ENCODE data around the gene ELOVL6.
"Not testable (repeated sequence)": the region's sequence is repeated elsewhere in the genome, so short reads cannot be mapped to it uniquely, and the experiment has no call there.

The ELOVL6 gene

DNA sequence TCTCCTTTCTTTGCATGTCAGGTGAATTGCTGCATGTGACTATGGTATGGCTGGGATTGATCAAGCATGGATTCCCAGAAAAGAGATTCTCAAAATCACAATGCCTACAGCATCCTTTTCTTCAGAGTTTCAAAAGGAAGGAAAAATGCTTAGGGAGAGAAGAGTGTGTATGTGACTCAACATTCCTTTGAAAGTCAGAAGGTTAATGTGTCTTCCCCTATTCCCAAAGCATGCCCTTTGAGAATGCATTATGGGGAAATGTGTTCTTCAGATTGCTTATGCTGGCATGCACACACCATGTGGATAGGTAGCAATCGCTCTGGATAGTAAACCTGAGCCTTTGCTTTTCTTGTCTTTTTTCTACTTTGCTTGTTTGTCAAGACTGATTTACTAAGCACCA lies 78.5 kb downstream of the ELOVL6 start:
- no peak for DNase-seq

DNA sequence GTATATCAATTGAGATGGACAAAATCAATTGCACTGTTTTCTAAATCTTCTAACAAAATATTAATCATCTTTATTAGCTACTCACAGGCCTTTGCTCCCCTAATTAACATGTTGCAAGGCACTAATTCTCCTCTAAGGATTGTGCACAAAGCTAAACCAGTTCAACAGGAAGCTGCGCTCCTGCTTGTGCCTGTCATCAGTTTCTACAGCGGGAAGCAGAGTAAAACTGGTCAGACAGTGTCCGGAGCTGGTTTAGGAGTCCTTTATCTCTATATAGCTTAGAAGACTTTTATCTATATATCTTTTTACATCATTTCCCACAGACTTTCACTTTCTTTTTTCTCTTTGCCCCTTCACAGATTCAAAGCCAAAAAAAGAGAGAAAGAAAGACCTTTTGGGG lies 79.1 kb downstream of the ELOVL6 start:
- no peak for DNase-seq

DNA sequence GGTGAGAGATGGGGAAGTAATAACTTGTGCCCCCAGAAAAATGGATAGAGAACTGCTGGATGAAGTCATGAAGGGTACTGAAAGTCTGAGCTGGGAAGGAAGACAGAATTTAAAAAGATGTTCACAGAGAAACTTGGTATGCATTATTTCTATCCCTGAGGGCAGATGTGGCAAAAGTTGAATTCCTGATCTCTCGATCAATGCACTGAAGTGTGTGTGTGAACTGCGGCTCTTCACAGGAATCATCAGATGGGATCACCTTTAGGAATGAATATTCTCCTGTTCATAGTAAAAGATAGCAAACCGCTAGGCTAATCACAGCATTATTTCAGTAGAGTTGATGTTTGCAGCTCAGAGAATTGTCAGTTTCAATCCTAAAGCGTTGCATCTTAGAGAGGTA lies 86.4 kb downstream of the ELOVL6 start:
- DNase-seq, result no peak

GRCh38 chr4:110109455-110109854 lies 89.0 kb downstream of the ELOVL6 start:
- DNase-seq, result no peak

DNA sequence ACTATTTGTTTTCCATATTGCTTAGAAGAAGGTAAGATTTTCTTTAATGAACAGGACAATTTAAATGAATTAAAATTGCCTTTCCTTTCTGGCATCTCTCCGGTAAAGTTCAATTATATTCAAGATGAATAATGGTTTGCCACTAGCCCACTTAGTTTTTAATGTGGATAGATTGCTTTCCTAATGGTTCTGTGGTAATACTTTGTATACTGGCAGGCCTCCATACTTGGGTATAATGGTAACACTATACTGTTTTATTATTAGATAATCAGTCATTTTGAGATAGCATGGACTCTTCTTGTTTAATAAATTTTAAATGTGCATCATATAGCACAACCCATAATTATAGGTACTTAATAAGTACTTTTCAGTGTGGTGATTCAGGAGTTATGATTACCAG lies 89.5 kb downstream of the ELOVL6 start:
- DNase-seq, result no peak

GRCh38 chr4:110108422-110108821 lies 90.0 kb downstream of the ELOVL6 start:
- DNase-seq, result no peak

DNA sequence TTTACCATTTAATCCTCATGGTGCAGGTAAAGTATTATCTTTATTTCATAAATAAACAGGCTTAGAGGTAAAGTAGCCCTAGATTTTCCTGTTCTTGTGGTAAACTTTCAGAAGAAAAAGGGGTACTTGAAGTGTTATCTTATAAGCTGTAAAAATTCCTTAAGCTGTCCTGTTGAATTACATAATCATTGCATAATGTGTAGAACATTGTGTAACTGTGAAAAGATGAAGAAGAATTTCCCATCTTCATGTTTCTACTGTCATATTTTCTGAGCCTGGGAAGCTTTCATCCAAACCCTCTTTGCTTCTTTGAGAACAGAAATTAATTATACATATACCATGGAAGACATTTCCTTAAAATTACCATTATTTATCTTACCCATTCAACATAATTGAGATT lies 90.5 kb downstream of the ELOVL6 start:
- DNase-seq, result no peak

GRCh38 chr4:110106931-110107296 lies 91.5 kb downstream of the ELOVL6 start:
- no peak for DNase-seq

DNA sequence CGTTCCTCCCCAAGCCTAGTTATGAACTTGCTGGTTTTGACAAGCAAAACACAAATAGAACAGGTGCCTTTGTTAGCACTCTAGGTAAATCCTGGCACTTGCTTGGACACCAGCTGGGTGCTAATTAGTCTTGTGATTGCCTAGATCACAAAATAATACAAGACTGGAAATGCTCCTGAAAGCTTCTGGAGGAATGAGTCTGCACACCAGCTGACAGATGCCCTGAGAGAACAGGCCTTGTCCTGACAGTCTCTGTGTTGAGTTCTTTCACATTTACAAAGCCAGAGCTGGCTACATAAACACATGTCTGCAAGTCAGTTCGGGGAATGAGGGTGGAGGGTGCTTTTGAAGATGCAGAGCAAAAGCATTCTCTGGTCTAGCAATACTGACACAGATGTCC lies 93.8 kb downstream of the ELOVL6 start:
- no peak for DNase-seq

DNA sequence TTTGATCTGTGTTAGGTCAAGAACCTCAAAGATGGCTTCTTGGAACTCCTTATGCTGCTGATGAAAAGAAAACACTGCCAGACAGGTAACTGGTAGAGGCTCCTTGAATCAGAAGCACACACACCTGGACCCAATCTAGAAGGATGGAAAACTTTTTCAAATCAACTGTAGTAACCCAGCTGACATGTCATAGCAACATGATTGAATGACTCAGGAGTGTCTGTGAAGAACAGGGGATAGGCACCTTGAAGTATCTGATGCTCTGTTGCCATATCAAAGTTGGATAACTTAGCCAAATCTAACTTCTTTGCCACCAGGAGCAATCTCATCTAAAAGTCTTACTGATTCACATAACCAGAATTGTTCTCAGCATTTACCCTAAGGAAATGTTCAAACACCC lies 98.8 kb downstream of the ELOVL6 start:
- no peak for DNase-seq

- DNase-seq, result no peak
Measured at GRCh38 chr4:110096405-110096804, 102.0 kb downstream of the ELOVL6 start.

DNA sequence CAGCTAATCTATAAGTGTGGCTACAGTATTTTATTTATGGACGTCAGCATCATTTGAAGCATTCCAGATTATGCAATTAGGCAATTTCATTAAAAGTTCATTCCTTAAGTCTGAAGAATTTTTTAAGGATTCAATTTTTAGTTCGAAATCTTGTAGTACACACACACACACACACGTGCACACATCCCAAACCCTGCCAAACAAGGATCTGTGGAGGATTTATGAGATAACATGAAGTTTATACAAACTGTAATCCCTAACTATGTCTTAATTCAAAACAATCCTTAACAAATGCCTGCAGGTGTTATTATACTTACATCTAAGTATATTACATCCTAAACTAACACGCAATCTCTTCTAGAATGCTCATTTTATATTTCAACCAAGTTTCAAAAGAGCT lies 105.8 kb downstream of the ELOVL6 start:
- DNase-seq, result no peak

DNA sequence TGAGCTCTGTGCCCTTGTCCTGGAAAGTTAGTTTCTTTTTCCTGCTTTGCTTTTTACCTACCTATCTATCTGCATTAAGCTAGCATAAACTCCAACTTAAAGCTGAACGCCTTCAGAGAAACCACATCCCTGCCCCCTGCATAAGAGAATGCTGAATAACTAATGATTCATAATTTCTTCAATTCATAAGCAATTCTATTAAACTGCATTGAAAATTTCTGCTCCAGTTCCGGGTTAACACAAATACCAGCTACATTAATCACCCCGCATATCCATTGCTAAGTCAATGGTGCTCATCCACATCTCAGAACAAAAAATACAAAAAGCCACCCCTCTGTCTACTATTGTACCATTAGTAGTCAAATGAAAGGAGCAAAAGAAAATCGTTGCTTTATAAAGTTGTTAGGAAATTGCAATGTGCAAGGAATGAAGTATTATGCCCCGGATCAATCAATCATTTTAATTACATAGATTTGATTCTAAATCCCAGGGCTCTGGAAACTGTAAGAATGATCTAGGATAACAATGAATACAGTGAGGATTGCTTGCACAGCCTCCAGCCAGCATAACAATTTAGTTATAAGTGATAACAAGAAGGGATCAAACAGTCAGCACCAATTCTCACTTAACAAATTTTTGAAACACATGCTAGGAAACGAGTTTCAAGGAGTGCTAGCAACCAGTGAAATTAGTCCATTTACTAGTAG lies 106.8 kb downstream of the ELOVL6 start:
- no peak for DNase-seq

GRCh38 chr4:110088670-110089069 lies 109.7 kb downstream of the ELOVL6 start:
- peak in 1 of 2 donors; percentile 29 for DNase-seq

- DNase-seq, result peak in 1 of 2 donors; percentile 12
Measured at GRCh38 chr4:110087070-110087708, 111.2 kb downstream of the ELOVL6 start.

DNA sequence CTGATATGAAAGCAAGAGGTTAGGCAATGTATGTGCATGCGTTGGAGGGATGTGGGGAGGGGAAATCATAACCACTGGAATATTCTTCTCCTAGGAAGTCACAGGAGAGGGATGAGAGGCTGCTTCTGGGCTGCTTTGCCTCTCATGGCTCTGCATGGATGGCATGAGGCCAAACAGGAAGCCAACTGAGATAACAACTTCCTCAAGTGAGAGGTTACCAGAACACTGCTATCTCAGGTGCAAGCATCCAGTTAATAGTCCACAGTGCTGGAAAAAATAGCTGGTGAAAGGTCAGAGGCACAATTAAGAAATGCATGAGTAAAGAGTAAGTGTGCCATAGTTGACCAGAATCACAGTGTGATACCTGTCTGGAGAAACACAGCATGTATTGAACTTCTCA lies 113.3 kb downstream of the ELOVL6 start:
- DNase-seq, result no peak

GRCh38 chr4:110084154-110084553 lies 114.3 kb downstream of the ELOVL6 start:
- DNase-seq, result no peak

DNA sequence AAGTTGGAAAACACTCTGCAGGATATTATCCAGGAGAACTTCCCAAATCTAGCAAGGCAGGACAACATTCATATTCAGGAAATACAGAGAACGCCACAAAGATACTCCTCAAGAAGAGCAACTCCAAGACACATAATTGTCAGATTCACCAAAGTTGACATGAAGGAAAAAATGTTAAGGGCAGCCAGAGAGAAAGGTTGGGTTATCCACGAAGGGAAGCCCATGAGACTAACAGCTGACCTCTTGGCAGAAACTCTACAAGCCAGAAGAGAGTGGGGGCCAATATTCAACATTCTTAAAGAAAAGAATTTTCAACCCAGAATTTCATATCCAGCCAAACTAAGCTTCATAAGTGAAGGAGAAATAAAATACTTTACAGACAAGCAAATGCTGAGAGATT lies 120.3 kb downstream of the ELOVL6 start:
- not testable (repeated sequence) for DNase-seq

DNA sequence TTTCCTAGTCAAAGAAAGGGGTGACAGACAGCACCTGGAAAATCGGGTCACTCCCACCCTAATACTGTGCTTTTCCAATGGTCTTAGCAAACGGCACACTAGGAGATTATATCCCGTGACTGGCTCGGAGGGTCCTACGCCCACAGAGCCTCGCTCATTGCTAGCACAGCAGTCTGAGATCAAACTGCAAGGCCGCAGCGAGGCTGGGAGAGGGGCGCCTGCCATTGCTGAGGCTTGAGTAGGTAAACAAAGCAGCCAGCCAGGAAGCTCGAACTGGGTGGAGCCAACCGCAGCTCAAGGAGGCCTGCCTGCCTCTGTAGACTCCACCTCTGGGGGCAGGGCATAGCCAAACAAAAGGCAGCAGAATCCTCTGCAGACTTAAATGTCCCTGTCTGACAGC lies 121.6 kb downstream of the ELOVL6 start:
- DNase-seq, result not testable (repeated sequence)

GRCh38 chr4:110075891-110076290 lies 122.5 kb downstream of the ELOVL6 start:
- no peak for DNase-seq

DNA sequence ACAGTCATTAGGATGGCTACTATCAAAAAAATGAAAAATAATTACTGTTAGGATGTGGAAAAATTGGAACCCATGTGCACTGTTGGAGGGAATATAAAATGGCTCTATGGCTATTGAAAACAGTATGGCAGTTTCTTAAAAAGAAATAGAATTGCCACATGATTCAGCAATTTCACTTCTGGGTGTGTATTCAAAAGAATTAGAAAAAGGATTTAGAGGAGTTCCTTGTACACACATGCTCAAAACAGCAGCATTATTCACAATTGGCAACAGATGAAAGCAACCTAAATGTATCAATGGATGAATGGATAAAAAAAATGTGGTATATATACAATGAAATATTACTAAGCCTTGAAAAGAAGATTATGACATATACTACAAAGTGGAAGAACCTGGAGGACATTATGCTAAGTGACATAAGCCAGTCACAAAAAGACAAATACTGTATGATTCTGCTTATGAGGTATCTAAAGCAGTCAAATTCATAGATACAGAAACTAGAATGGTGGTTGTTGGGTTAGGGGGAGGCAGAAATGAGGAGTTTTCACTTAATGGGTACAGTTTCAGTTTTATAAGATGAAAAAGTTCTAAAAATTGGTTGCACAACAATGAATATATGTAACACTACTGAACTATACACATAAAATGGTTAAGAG lies 123.2 kb downstream of the ELOVL6 start:
- DNase-seq, result no peak

DNA sequence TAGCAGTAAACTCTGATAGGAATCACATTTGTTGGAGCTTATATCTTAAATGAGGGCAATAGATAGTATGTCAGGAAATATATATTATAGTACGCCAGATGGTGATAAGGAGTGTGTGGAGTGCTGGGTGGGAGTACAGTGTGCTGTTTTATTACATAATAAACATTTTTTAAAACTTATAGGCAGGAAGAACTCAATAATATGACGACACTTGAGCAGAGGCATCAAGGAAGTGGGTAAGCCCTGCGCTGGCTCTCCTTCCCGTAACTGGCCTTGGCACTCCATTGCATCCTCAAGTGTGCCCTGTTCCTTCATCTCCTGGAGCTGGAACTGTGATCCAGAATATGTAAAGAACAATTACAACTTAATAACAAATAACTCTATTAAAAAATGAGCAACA lies 123.8 kb downstream of the ELOVL6 start:
- no peak for DNase-seq

DNA sequence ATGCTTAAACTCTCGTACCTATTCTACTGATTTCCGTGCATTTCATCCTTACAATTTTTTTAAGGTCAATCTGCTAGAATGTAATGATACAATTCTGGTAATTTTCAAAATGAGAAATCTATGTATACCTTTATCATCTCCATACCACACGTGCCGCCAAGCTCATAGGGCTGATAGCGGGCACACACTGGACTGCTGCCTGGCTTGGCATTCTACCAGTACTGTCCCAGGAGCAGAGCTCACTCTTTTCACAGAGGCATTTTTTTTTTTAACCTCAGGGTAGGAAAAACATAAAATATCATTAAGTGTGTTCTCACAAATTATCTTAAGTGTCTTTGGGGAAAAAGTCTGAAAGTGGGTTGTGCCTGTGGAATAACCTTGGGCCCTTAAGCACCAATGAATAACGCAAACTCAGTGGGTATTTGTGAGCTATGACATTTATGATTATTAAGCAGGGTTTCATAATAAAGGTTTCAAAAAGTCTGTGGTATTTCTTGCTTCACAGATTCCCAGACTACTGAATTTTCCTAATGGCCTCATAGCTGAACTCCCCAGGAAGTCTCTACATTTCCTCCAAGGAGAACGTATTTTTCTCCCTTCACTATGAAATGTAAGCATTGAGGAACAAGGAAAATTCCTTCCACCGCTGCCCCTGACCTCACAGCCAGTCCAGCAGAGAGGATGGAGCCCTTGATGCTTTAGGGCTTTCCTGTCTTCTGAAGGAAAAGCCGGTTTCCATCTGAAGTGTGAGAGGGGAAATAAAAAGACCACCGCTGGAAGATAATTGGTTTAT lies 125.2 kb downstream of the ELOVL6 start:
- no peak for DNase-seq

DNA sequence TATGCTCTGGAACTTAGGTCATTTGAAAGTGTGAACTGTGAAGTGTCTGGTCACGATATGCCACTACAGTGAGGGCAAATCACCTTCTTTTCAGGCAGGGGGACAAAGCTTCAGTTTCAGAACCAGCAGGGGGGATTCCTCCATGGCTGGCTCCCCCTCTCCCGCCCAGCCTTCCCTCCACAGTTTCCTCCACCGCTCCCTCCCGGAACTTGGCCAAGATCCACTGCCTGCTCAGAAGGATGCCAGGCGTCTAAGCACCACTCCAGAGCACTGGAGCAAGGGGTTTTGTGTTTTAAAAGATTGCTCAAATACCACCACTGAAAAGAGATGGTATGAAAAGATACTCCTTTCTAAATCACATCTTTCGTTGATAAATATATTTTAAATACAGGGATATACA lies 126.9 kb downstream of the ELOVL6 start:
- DNase-seq, result no peak
